ENCODE measurements around the gene EVI5.
A peak's percentile ranks its signal among the peaks of the same experiment; 100 is the strongest.

- TF ChIP-seq CTCF (conservative IDR thresholded peaks at IDR 0.05; ENCODE audit: low read depth, low read length) (peak; percentile 54; the same call in 1 of the 2 replicates), EZH2 (IDR thresholded peaks at IDR 0.05; ENCODE audit: borderline replicate concordance, low read depth, low read length, poor library complexity, severe bottlenecking) (no peak)
Observed at GRCh38 chr1:92599184-92599583, 185.7 kb downstream of the EVI5 start.
